ENCODE data around the gene RETREG1.
"Not testable (repeated sequence)": the region's sequence is repeated elsewhere in the genome, so short reads cannot be mapped to it uniquely, and the experiment has no call there.

RETREG1 gene

DNA sequence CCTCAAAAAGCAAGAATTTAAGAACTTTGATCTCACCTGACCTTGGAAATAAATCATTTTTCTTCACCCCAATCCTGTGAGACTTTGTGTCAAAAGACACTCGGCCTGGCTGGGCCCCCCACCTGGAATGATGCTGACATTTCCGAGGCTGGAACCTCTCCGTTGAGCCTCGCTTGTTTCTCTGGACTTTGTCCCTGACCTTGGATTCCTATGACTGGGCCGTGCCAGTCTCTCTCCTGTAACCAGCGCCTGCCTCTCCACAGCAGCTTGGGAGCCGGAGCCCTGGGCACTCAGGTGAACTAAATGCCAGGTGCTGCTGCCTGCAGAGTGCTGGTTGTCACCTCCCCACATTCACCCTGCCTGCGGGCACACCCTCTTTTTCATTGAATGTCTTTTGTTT lies 62.7 kb downstream of the RETREG1 start:
- Mint-ChIP-seq H3K27me3 (no peaks in the 10 kb centered on the region), H3K36me3 (ENCODE audit: insufficient read depth) (peaks cover 2% of the 10 kb centered on the region), H3K4me1 (peaks cover 9% of the 10 kb centered on the region), H3K27ac (ENCODE audit: low read depth) (no peak overlapping the region), H3K4me3 (no peak overlapping the region), H3K9me3 (no peaks in the 10 kb centered on the region)
- DNase-seq (ENCODE audit: low spot score in 2 of 2): no peak
- ATAC-seq (replicated peaks; ENCODE audit: extremely low read depth, poor library complexity, severe bottlenecking): no peak

DNA sequence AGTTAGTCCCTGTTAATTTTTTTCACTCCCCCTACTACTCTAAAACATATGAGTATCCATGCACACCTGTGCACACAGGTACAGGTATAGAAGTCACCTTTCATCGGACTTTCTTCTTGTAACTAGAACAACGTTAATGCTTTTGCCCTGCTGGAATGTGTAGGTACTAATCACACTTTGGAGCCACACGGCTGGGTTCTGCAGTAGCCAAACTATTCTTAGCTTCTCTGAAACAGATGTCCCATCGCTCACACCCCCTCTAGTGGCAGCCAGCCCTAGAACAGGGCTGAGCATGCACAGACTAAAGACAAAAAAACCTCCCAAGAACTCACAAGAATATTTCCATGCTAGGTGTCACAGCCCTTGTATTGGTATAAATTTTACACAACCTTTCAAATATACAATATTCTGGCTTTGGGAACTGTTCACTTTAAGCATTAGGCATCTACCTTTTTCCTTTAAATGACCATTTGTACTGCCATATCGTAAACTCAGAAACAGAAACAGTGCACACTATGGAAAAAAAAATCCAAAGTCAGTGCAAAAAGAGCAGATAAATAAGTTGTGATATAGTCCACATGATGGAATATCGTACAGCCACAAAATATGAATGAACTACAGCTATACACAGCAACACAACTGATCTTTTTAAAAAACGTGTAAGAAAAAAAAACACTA lies 64.0 kb downstream of the RETREG1 start:
- Mint-ChIP-seq H3K27ac (ENCODE audit: low read depth) (no peak overlapping the region), H3K4me1 (peaks cover 9% of the 10 kb centered on the region), H3K36me3 (ENCODE audit: insufficient read depth) (no peaks in the 10 kb centered on the region), H3K4me3 (no peak overlapping the region), H3K9me3 (no peaks in the 10 kb centered on the region), H3K27me3 (no peaks in the 10 kb centered on the region)
- DNase-seq (ENCODE audit: low spot score in 2 of 2) (no peak), ATAC-seq (replicated peaks; ENCODE audit: extremely low read depth, poor library complexity, severe bottlenecking) (peak; percentile 19)

DNA sequence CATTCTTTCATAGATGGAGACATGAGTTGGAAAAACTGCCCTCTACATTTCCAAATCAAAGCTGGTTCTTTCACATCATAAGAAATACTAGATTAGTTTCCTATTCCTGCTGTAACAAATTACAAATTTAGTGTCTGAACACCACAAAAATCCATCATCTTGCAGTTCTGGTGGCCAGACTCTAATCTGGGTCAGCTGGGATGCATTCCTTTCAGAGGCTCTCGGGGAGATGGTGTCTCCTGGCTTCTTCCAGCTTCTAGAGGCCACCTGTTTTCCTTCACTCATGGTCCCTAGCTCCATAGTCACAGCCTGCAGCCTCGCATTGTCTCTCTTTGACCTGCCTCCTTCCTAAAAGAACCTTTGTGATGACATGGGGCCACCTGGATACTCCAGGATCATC lies 65.2 kb downstream of the RETREG1 start:
- Mint-ChIP-seq H3K27me3 (no peaks in the 10 kb centered on the region), H3K4me3 (no peak overlapping the region), H3K27ac (ENCODE audit: low read depth) (no peak overlapping the region), H3K9me3 (no peaks in the 10 kb centered on the region), H3K36me3 (ENCODE audit: insufficient read depth) (no peaks in the 10 kb centered on the region), H3K4me1 (peaks cover 9% of the 10 kb centered on the region)
- DNase-seq (ENCODE audit: low spot score in 2 of 2) (no peak), ATAC-seq (replicated peaks; ENCODE audit: extremely low read depth, poor library complexity, severe bottlenecking) (no peak)

DNA sequence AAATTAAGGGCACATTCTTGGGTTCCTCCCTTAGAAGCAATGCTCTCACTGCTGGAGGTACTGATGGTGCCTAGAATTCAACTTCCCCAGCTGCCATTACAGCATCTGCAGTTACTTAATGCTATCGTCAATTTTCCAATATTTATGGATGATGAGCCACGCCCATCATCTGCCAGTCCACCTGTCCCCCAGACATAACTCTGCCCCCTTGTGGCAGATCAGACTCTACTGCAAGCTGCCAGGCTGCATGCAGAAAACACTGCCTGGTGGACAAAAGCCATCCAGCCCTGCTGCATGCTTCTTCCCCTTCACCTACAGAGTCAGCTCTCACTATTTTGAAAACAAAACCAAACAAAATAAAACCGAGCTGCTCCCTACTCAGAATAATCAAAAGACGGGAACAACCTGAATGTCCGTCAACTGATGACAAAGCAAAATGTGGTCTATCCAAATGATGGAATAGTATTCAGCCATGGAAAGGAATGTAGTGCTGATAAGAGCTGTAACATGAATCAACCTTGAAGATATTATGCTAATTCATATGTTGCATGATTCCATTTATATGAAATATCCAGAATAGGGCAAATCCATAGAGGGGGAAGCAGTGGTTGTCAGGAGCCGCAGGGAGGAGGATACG lies 66.4 kb downstream of the RETREG1 start:
- no peaks in the 10 kb centered on the region for H3K36me3 Mint-ChIP-seq (ENCODE audit: insufficient read depth)
- H3K4me3 Mint-ChIP-seq: no peak overlapping the region
- no peak for DNase-seq (ENCODE audit: low spot score in 2 of 2)
- no peak overlapping the region for H3K27ac Mint-ChIP-seq (ENCODE audit: low read depth)
- H3K27me3 Mint-ChIP-seq: no peaks in the 10 kb centered on the region
- no peak for ATAC-seq (replicated peaks; ENCODE audit: extremely low read depth, poor library complexity, severe bottlenecking)
- H3K9me3 Mint-ChIP-seq: no peaks in the 10 kb centered on the region
- peaks cover 9% of the 10 kb centered on the region for H3K4me1 Mint-ChIP-seq

DNA sequence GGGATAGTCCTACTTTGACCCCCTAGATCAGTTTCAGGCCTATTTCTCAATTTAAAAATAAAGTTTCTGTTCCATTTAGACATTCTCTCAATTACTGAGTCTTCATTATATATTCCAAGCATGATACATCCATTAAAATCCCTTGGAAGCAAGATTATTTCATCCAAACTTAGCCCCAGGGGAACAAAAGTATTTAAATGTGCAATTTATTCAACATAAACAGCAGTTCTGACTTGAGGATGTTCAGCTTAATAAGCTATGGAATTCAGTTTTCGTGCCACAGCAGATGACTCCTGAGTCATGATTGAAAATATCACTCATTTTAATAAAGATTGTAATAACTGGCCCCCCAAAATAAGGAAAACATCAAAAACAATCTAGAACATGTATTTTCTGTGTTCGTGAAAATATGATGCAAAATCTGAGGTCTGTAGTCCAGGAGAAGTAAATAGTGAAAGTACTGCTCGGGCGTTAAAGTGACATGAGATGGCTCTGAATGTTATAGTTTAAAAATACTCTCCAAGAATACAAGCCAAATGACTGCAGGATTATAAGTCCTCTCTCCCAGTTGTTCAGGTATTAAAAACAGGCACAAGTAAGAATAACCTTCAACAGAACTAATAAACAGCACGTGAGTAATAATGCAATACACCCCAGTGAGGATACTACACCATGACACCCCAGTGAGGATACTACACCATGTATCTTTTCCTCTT lies 67.1 kb downstream of the RETREG1 start:
- Mint-ChIP-seq H3K36me3 (ENCODE audit: insufficient read depth) (no peaks in the 10 kb centered on the region), H3K9me3 (no peaks in the 10 kb centered on the region), H3K4me3 (no peak overlapping the region), H3K27ac (ENCODE audit: low read depth) (no peak overlapping the region), H3K27me3 (no peaks in the 10 kb centered on the region), H3K4me1 (peaks cover 9% of the 10 kb centered on the region)
- no peak for DNase-seq (ENCODE audit: low spot score in 2 of 2)
- ATAC-seq (replicated peaks; ENCODE audit: extremely low read depth, poor library complexity, severe bottlenecking): no peak

DNA sequence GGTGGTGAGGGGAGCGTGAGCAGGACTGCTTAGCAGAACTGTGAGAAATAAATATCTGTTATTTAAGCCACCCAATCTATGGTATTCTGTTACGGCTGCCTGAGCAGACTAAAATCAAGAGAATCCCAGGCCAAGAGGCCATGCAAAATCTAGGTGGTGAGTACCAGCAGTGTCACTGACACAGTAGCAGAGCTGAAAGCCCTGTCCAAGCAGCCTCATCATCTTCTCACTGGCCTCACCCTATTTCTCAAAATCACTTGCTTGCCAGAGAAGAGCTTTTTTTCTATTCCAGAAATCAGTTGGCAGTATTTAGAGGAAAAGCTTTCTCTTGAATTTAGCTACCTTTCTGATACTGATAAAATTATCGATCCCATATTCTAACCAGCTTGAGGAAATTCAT lies 68.0 kb downstream of the RETREG1 start:
- Mint-ChIP-seq H3K4me1 (peaks cover 9% of the 10 kb centered on the region), H3K27ac (ENCODE audit: low read depth) (no peak overlapping the region), H3K36me3 (ENCODE audit: insufficient read depth) (no peaks in the 10 kb centered on the region), H3K9me3 (no peaks in the 10 kb centered on the region), H3K27me3 (no peaks in the 10 kb centered on the region), H3K4me3 (no peak overlapping the region)
- no peak for ATAC-seq (replicated peaks; ENCODE audit: extremely low read depth, poor library complexity, severe bottlenecking)
- no peak for DNase-seq (ENCODE audit: low spot score in 2 of 2)

DNA sequence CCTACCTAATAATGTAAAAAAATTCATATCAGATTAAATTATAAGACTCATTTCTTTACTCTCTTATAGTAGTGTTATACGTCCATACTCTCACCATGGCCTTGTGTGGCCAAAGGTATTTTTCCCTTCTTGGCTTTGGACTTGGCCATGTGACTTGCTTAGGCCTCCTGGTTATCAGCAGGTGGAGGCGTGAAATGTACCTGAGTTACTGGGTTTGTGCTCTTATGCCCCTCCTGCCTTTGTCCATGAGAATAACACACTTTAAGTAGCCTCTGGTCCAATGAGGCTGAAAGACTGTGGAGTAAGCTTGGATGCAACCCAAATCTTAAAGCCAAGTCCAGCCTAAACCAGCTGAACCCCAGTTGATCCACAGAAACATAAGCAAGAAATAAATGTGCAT lies 68.7 kb downstream of the RETREG1 start:
- DNase-seq (ENCODE audit: low spot score in 2 of 2) (no peak), ATAC-seq (replicated peaks; ENCODE audit: extremely low read depth, poor library complexity, severe bottlenecking) (no peak)
- H3K36me3 Mint-ChIP-seq (ENCODE audit: insufficient read depth): no peaks in the 10 kb centered on the region
- no peak overlapping the region for H3K4me3 Mint-ChIP-seq
- H3K9me3 Mint-ChIP-seq: no peaks in the 10 kb centered on the region
- no peak overlapping the region for H3K27ac Mint-ChIP-seq (ENCODE audit: low read depth)
- H3K27me3 Mint-ChIP-seq: no peaks in the 10 kb centered on the region
- H3K4me1 Mint-ChIP-seq: peaks cover 9% of the 10 kb centered on the region

DNA sequence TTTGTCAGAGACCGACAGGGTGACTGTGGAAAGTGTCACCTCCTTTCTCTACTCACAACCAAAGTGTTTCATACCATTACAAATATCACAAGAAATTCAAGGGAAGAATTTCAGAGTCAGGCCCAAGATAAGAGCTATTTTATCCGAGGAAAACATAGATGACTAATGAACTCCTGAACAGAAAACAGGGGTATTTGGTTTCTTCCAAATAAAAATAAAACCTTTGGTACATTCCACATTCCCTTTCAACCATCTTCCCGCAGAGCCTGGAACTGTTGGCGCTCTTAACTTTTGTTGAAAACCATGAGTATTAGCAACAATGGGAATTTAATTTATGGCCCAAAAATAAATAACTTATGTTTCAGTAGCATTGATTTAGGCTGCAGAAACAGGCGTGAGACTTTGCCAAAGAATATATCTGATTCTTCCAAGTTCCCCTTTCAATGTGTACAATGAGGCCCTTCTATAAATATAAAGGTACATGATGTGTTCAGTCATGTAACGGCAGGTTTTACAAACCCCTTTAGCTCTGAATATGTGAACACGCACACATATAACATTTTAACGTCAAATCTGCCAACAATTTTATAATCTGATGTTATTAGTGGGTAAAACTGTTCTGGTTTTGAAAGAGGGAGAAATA lies 69.5 kb downstream of the RETREG1 start:
- H3K4me1 Mint-ChIP-seq: peaks cover 14% of the 10 kb centered on the region
- H3K27me3 Mint-ChIP-seq: no peaks in the 10 kb centered on the region

DNA sequence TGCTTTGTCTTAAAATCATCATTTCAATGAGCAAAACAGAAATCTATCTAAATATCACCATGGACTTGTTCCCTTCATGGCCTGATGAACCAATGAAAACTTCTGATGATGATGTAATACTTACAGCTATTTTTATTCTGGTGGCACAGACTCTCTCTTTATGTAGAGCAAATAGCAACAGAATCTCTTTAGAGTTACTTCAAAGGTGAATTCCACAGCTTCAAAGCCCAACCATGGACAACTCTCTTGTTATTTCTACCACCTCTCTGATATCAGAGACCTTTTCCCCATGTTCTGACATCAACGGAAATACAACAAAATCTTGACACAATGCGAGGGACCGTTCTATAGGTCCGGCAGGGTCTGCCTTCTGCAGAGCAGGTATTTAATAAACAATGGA lies 70.1 kb downstream of the RETREG1 start:
- DNase-seq (ENCODE audit: low spot score in 2 of 2): no peak

More for the DNA sequence above, 69.5 kb downstream of the RETREG1 start:
- ATAC-seq (replicated peaks; ENCODE audit: extremely low read depth, poor library complexity, severe bottlenecking): no peak
- no peak overlapping the region for H3K4me3 Mint-ChIP-seq
- no peak for DNase-seq (ENCODE audit: low spot score in 2 of 2)
- no peak overlapping the region for H3K27ac Mint-ChIP-seq (ENCODE audit: low read depth)
- H3K9me3 Mint-ChIP-seq: no peaks in the 10 kb centered on the region
- H3K36me3 Mint-ChIP-seq (ENCODE audit: insufficient read depth): no peaks in the 10 kb centered on the region

DNA sequence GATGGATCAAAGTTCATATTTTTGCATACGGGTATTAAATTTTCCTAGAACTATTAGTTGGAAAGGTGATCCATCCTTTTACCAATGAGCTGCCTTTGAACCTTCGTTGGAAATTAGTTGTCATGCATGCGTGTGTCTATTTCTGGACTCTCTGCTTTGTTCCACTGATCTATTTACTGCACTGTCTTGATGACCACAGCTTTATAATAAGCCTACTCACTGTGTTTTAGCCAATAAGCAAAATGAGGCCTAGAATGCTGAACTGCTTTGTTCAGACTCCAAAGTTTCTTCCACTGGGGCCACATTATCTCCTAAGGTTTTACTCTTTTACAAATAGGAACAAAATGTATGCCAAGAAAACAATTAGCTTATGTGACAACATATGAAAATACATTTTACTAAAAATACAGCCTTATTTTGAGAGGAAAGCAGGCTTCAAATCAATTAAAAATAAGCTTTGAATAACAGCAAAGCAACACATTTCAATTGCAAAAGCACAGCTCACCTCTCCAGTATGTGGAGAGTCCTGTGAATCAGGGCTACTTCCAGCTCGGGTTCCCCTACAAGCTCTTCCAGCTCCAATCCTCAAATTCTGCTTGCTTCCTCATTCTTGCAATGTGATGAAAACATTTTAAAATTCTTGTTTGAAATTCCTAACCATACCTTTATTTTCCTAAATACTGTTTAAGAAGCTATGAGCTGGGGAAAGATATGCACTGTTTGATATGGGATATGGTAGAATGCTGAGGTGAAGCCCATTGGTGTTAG lies 72.0 kb downstream of the RETREG1 start:
- Mint-ChIP-seq H3K4me1 (peaks cover 12% of the 10 kb centered on the region), H3K4me3 (no peak overlapping the region), H3K27ac (ENCODE audit: low read depth) (no peak overlapping the region), H3K27me3 (no peaks in the 10 kb centered on the region), H3K9me3 (no peaks in the 10 kb centered on the region), H3K36me3 (ENCODE audit: insufficient read depth) (no peaks in the 10 kb centered on the region)
- ATAC-seq (replicated peaks; ENCODE audit: extremely low read depth, poor library complexity, severe bottlenecking) (no peak), DNase-seq (ENCODE audit: low spot score in 2 of 2) (no peak)

More for the DNA sequence above, 70.1 kb downstream of the RETREG1 start:
- no peak for ATAC-seq (replicated peaks; ENCODE audit: extremely low read depth, poor library complexity, severe bottlenecking)
- no peaks in the 10 kb centered on the region for H3K27me3 Mint-ChIP-seq
- no peak overlapping the region for H3K27ac Mint-ChIP-seq (ENCODE audit: low read depth)
- no peaks in the 10 kb centered on the region for H3K36me3 Mint-ChIP-seq (ENCODE audit: insufficient read depth)
- H3K4me3 Mint-ChIP-seq: no peak overlapping the region
- no peaks in the 10 kb centered on the region for H3K9me3 Mint-ChIP-seq
- peaks cover 14% of the 10 kb centered on the region for H3K4me1 Mint-ChIP-seq

DNA sequence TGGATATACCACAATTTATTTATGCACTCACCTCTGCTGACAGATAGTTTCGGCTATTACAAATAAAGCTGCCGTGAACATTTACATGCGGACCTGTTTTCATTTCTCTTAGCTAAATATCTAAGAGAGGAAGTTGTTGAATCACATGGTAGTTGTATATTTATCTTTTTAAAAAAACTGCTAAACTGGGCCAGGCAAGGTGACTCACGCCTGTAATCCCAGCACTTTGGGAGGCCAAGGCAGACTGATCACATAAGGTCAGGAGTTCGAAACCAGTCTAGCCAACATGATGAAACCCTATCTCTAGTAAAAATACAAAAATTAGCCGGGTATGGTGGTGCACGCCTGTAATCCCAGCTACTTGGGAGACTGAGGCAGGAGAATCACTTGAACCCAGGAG lies 73.6 kb downstream of the RETREG1 start:
- DNase-seq (ENCODE audit: low spot score in 2 of 2); H3K36me3 Mint-ChIP-seq (ENCODE audit: insufficient read depth); ATAC-seq (replicated peaks; ENCODE audit: extremely low read depth, poor library complexity, severe bottlenecking); H3K27ac Mint-ChIP-seq (ENCODE audit: low read depth); H3K27me3 Mint-ChIP-seq; H3K9me3 Mint-ChIP-seq; H3K4me3 Mint-ChIP-seq: not testable (repeated sequence)
- H3K4me1 Mint-ChIP-seq: peaks cover 16% of the 10 kb centered on the region

DNA sequence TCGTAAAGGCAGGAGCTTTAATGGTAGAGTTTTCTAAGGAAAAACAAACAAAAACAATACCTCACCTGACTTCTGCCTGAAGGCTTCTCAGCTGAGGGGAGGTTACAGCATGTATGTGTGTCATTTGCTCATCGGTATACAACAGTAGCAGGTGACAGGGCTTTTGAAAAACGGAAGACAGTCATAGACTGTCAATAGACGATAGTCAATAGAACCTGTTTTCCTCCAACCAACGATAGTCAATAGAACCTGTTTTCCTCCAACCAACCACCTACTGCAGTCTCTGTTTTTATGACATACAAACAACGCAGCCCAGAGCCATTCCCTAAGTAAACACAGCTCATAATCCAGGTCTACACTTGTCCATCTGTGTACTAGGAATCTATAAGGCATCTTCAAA lies 74.6 kb downstream of the RETREG1 start:
- H3K4me1 Mint-ChIP-seq: peaks cover 16% of the 10 kb centered on the region
- no peak overlapping the region for H3K4me3 Mint-ChIP-seq

More for the DNA sequence above, 74.6 kb downstream of the RETREG1 start:
- H3K27ac Mint-ChIP-seq (ENCODE audit: low read depth): no peak overlapping the region
- no peak for DNase-seq (ENCODE audit: low spot score in 2 of 2)
- no peaks in the 10 kb centered on the region for H3K27me3 Mint-ChIP-seq
- no peak for ATAC-seq (replicated peaks; ENCODE audit: extremely low read depth, poor library complexity, severe bottlenecking)
- no peaks in the 10 kb centered on the region for H3K36me3 Mint-ChIP-seq (ENCODE audit: insufficient read depth)
- H3K9me3 Mint-ChIP-seq: no peaks in the 10 kb centered on the region

All from central memory CD8-positive, alpha-beta T cell (primary cell).